Trophoblast cell (in vitro differentiated cells and primary cell): Measurements from ENCODE around the gene ZNF487.

Source experiments
- DNase-seq, 2 donors: peaks; one replicate each; pipeline ENCODE4 v3.0.0-alpha.2; 2016
- H2AFZ ChIP-seq: 2 replicates; pipeline ENCODE4 v1.6.1; 2013; ENCODE audit warnings: low read length, moderate library complexity, mild to moderate bottlenecking; ENCODE audit not compliant: insufficient read depth, poor library complexity
- H2AK5ac ChIP-seq: 2 replicates; pipeline ENCODE4 v1.6.1; 2013; ENCODE audit warnings: mild to moderate bottlenecking, low read length
- H2BK120ac ChIP-seq: 2 replicates; pipeline ENCODE4 v1.6.1; 2013; ENCODE audit warnings: low read length, mild to moderate bottlenecking, moderate library complexity; ENCODE audit not compliant: insufficient read depth, poor library complexity
- H2BK12ac ChIP-seq: 2 replicates; pipeline ENCODE4 v1.6.1; 2013; ENCODE audit warnings: mild to moderate bottlenecking, low read length, moderate library complexity
- H2BK5ac ChIP-seq: 2 replicates; pipeline ENCODE4 v1.6.1; 2013; ENCODE audit warnings: low read length, low read depth, moderate library complexity, mild to moderate bottlenecking; ENCODE audit not compliant: poor library complexity
- H3K14ac ChIP-seq: 2 replicates; pipeline ENCODE4 v1.6.1; 2013; ENCODE audit warnings: mild to moderate bottlenecking, low read length
- H3K18ac ChIP-seq: 2 replicates; pipeline ENCODE4 v1.6.1; 2013; ENCODE audit warnings: mild to moderate bottlenecking, low read length
- H3K23ac ChIP-seq: 2 replicates; pipeline ENCODE4 v1.6.1; 2013; ENCODE audit warnings: low read length
- H3K27ac ChIP-seq: 2 replicates; pipeline ENCODE4 v1.5.1; 2013; ENCODE audit warnings: low read depth, mild to moderate bottlenecking, inconsistent platforms, low read length, moderate library complexity
- H3K27me3 ChIP-seq: 2 replicates; pipeline ENCODE4 v1.6.1; 2013; ENCODE audit warnings: inconsistent platforms, mild to moderate bottlenecking, low read length, moderate library complexity; ENCODE audit not compliant: insufficient read depth
- H3K36me3 ChIP-seq, 2 experiments: 1 replicate in 1 of 2; 2 replicates in 1 of 2; pipeline ENCODE4 v1.6.1; 2013; ENCODE audit warnings: low read length in 2 of 2, mild to moderate bottlenecking in 2 of 2, moderate library complexity in 1 of 2; ENCODE audit not compliant: insufficient read depth in 2 of 2, control insufficient read depth in 1 of 2
- H3K4ac ChIP-seq: 2 replicates; pipeline ENCODE4 v1.6.1; 2013; ENCODE audit warnings: low read depth, mild to moderate bottlenecking, low read length, moderate library complexity
- H3K4me1 ChIP-seq, 2 experiments: 1 replicate in 1 of 2; 2 replicates in 1 of 2; pipeline ENCODE4 v1.6.1; 2013; ENCODE audit warnings: low read length in 2 of 2, mild to moderate bottlenecking in 2 of 2, moderate library complexity in 1 of 2; ENCODE audit not compliant: insufficient read depth in 2 of 2, control insufficient read depth in 1 of 2
- H3K4me2 ChIP-seq: 2 replicates; pipeline ENCODE4 v1.6.1; 2013; ENCODE audit warnings: inconsistent platforms, mild to moderate bottlenecking, low read length, moderate library complexity
- H3K4me3 ChIP-seq: 2 replicates; pipeline ENCODE4 v1.5.1; 2013; ENCODE audit warnings: mild to moderate bottlenecking, low read depth, low read length, inconsistent platforms
- H3K79me1 ChIP-seq: one replicate; pipeline ENCODE4 v1.6.1; 2013; ENCODE audit warnings: low read length
- H3K79me2 ChIP-seq: 2 replicates; pipeline ENCODE4 v1.6.1; 2013; ENCODE audit warnings: low read length, mild to moderate bottlenecking; ENCODE audit not compliant: control insufficient read depth, insufficient read depth, poor library complexity
- H3K9ac ChIP-seq: 2 replicates; pipeline ENCODE4 v1.6.1; 2013; ENCODE audit warnings: mild to moderate bottlenecking, low read length
- H3K9me3 ChIP-seq: 2 replicates; pipeline ENCODE4 v1.6.1; 2013; ENCODE audit warnings: low read depth, mild to moderate bottlenecking, control low read depth, inconsistent platforms, low read length; ENCODE audit not compliant: insufficient read depth
- H4K12ac ChIP-seq: 2 replicates; pipeline ENCODE4 v1.6.1; 2013; ENCODE audit warnings: low read depth, mild to moderate bottlenecking, low read length, moderate library complexity
- H4K8ac ChIP-seq: 2 replicates; pipeline ENCODE4 v1.6.1; 2013; ENCODE audit warnings: low read depth, mild to moderate bottlenecking, low read length, moderate library complexity
- H4K91ac ChIP-seq: one replicate; pipeline ENCODE4 v1.6.1; 2013; ENCODE audit warnings: low read depth, mild to moderate bottlenecking, low read length, moderate library complexity
- WGBS: extraction: QIAGEN DNeasy Blood & Tissue Kit; methylation state at CpG from one replicate; pipeline ENCODE4 v1.1.7; 2013; ENCODE audit warnings: missing lambda C conversion rate; ENCODE audit not compliant: insufficient read length, insufficient coverage; ENCODE audit errors: extremely low coverage; 5-methylcytosine and 5-hydroxymethylcytosine counted together

The ZNF487 gene

DNA sequence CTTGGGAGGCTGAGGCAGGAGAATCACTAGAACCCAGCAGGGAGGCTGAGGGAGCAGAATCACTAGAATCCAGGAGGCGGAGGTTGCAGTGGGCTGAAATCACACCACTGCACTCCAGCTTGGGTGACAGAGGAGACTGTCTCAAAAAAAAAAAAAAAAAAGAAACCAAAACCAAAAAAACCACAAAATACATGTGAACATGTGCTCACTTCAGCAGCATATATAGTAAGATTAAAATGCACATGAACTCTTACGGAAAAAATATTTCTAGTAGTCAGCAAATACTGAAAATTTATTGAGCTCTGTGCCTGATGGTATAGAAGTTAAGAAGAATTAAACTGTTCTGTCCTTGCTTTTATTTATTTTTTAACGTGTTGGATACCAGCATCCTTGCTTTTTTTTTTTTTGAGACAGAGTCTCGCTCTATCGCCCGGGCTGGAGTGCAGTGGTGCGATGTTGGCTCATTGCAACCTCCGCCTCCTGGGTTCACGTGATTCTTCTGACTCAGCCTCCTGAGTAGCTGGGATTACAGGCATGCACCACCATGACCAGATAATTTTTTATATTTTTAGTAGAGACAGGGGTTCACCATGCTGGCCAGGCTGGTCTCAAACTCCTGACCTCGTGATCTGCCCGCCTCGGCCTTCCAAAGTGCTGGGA lies 9.6 kb upstream of the ZNF487 start:
- no peak overlapping the region for H3K9ac ChIP-seq
- H3K18ac ChIP-seq = no peak overlapping the region
- no CpG with 5 or more reads among the region's 12 CpGs for WGBS
- no peaks in the 10 kb centered on the region for H3K36me3 ChIP-seq
- H2BK5ac ChIP-seq = no peak overlapping the region
- H3K4me3 ChIP-seq = no peak overlapping the region
- no peaks in the 10 kb centered on the region for H3K79me1 ChIP-seq
- H2BK12ac ChIP-seq = no peak overlapping the region
- no peaks in the 10 kb centered on the region for H3K27me3 ChIP-seq
- H3K4me2 ChIP-seq = no peak overlapping the region
- no peaks in the 10 kb centered on the region for H3K79me2 ChIP-seq
- no peak overlapping the region for H4K8ac ChIP-seq
- no peak overlapping the region for H3K27ac ChIP-seq
- H3K4ac ChIP-seq = no peak overlapping the region
- H3K14ac ChIP-seq = no peak overlapping the region
- H2AFZ ChIP-seq = no peak overlapping the region
- H3K4me1 ChIP-seq = no peaks in the 10 kb centered on the region
- no peak for DNase-seq
- no peak overlapping the region for H2AK5ac ChIP-seq
- no peak overlapping the region for H4K91ac ChIP-seq
- H3K23ac ChIP-seq = no peak overlapping the region
- no peaks in the 10 kb centered on the region for H3K9me3 ChIP-seq
- H4K12ac ChIP-seq = no peak overlapping the region
- no peak overlapping the region for H2BK120ac ChIP-seq

DNA sequence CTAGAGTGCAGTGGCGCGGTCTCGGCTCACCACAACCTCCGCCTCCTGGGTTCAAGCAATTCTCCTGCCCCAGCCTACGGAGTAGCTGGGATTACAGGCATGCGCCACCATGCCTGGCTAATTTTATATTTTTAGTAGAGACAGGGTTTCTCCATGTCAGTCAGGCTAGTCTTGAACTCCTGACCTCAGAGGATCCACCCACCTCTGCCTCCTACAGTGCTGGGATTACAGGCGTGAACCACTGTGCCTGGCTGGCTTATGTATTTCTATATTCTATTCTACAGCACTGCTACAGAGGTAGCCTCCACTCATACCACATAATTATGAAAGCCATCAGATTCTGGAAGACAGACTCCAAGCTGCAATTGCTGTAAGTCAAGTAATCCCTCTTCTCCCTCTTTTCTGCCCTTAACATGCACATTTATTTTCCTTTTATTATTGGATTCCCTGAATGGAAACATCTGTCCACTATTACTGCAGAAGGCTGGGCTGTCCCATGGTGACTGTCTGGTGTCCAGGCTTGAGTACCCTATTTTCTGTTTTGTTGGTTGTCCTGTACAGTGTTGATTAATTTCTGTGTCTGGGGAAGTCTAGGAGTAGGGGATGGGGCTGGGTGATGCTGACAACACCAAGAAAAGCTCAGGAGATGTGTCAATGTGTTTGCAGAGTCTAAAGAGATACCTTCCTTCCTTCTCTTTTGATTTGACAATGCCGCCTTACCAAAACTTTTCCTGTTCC lies 5.8 kb upstream of the ZNF487 start:
- H3K18ac ChIP-seq = no peak overlapping the region
- no peak overlapping the region for H3K4me3 ChIP-seq
- no peak for DNase-seq
- H3K4me1 ChIP-seq = no peaks in the 10 kb centered on the region
- H3K27me3 ChIP-seq = no peaks in the 10 kb centered on the region
- H4K12ac ChIP-seq = no peak overlapping the region
- no peak overlapping the region for H2BK5ac ChIP-seq
- H3K23ac ChIP-seq = no peak overlapping the region
- H4K91ac ChIP-seq = no peak overlapping the region
- H2BK12ac ChIP-seq = no peak overlapping the region
- H3K36me3 ChIP-seq = no peaks in the 10 kb centered on the region
- no peak overlapping the region for H3K4ac ChIP-seq
- H3K79me1 ChIP-seq = no peaks in the 10 kb centered on the region
- H3K27ac ChIP-seq = no peak overlapping the region
- H2BK120ac ChIP-seq = no peak overlapping the region
- no peak overlapping the region for H4K8ac ChIP-seq
- H3K79me2 ChIP-seq = no peaks in the 10 kb centered on the region
- whole genome bisulfite sequencing = no CpG with 5 or more reads among the region's 8 CpGs
- H3K14ac ChIP-seq = no peak overlapping the region
- no peak overlapping the region for H3K4me2 ChIP-seq
- no peak overlapping the region for H3K9ac ChIP-seq
- H3K9me3 ChIP-seq = no peaks in the 10 kb centered on the region
- no peak overlapping the region for H2AK5ac ChIP-seq
- no peak overlapping the region for H2AFZ ChIP-seq

DNA sequence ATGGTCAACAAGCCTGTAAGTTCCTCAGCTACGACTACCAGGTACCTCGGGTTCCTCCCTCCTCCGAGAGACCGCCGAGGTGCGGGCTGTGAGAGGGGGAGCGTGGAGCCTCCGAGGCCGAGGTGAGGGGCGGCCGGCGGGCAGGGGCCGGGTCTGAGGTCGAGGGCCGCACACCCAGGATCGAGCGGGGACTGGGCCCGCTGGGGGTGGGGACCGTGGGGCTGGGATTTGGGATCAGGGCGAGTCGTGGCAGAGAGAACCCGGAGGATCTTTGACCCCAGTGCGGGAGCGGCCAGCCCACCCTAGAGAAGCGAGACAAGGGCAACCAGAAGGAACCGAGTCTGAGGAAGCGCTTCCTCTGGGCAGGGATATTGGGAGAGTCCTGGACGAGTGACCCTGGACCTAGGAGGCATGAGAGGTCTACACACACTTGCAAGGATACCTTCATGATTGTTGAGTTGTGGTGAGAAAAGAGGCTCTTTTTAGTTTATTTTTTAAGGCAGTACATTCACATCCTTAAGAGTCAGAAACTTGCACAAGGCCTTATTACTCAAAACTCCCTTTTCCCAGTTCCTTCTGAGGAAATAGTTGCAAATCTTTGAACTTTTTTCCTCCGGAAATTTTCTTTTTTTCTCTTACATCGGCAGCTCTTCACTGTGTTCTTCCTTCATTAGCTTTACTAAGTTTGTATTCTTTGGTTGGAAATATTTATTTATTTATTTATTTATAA lies 395 bp downstream of the ZNF487 start:
- Histone ChIP-seq H3K18ac (no peak overlapping the region), H2BK120ac (no peak overlapping the region), H3K9me3 (peaks cover 2% of the 10 kb centered on the region), H4K12ac (no peak overlapping the region), H2AFZ (peak overlapping the region; percentile 7), H3K27ac (no peak overlapping the region), H2BK12ac (no peak overlapping the region), H3K27me3 (no peaks in the 10 kb centered on the region), H4K91ac (peak overlapping the region; percentile 36), H3K79me2 (peaks cover 5% of the 10 kb centered on the region), H3K14ac (no peak overlapping the region), H3K9ac (peak overlapping the region; percentile 80), H3K79me1 (peaks cover 6% of the 10 kb centered on the region), H3K4me1 (peaks cover 0 to 2% of the 10 kb centered on the region in 2 experiments), H3K4me2 (peak overlapping the region; percentile 100), H3K36me3 (no peaks in the 10 kb centered on the region), H2AK5ac (no peak overlapping the region), H4K8ac (no peak overlapping the region), H2BK5ac (no peak overlapping the region), H3K4ac (no peak overlapping the region), H3K23ac (no peak overlapping the region), H3K4me3 (peak overlapping the region; percentile 98)
- peak; percentile 9 to 32 for DNase-seq
- no CpG with 5 or more reads among the region's 30 CpGs for WGBS

DNA sequence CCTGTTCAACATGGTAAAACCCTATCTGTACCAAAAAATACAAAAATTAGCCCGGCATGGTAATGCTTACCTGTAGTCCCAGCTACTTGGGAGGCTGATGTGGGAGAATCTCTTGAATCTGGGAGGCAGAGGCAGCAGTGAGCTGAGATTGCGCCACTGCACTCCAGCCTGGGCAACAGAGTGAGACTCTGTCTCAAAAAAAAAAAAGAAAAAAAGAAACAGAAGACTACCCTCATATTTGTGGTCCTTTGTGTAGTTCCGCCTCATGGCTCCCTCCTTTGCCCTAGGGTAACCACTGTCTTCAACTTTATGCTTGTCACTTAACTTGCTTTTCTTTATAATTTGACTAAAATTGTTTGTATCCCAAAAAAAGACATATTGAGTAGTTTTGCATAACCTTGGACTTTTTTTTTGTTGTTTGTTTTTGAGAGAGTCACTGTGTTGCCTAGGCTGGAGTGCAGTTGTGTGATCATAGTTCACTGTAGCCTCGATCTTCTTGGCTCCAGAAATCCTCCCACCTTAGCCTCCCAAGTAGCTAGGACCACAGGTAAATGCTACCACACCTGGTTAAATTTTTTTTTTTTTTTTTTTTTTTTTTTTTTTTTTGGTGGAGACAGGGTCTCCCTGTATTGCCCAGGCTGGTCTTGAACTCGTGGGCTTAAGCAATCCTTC lies 3.7 kb downstream of the ZNF487 start:
- Histone ChIP-seq H3K18ac (no peak overlapping the region), H4K12ac (no peak overlapping the region), H3K4me3 (no peak overlapping the region), H3K9me3 (peaks cover 2% of the 10 kb centered on the region), H2AFZ (no peak overlapping the region), H2BK12ac (no peak overlapping the region), H3K79me2 (peaks cover 5% of the 10 kb centered on the region), H3K14ac (no peak overlapping the region), H3K23ac (no peak overlapping the region), H2BK5ac (no peak overlapping the region), H4K91ac (no peak overlapping the region), H2AK5ac (no peak overlapping the region), H3K36me3 (no peaks in the 10 kb centered on the region), H4K8ac (no peak overlapping the region), H3K9ac (no peak overlapping the region), H3K4me1 (peaks cover 0 to 2% of the 10 kb centered on the region in 2 experiments), H3K27ac (no peak overlapping the region), H3K79me1 (peaks cover 6% of the 10 kb centered on the region), H3K27me3 (no peaks in the 10 kb centered on the region), H3K4me2 (no peak overlapping the region), H2BK120ac (no peak overlapping the region), H3K4ac (no peak overlapping the region)
- whole genome bisulfite sequencing = no CpG with 5 or more reads among the region's 5 CpGs
- peak in 1 of 2 donors; percentile 9 for DNase-seq
